ENCODE results near the gene GFI1.
"Not testable (repeated sequence)": the region's sequence is repeated elsewhere in the genome, so short reads cannot be mapped to it uniquely, and the experiment has no call there.

Gene GFI1

GRCh38 chr1:92465256-92465647 lies 21.5 kb downstream of the GFI1 start:
- DNase-seq (ENCODE audit: low read depth), result no peak

DNA sequence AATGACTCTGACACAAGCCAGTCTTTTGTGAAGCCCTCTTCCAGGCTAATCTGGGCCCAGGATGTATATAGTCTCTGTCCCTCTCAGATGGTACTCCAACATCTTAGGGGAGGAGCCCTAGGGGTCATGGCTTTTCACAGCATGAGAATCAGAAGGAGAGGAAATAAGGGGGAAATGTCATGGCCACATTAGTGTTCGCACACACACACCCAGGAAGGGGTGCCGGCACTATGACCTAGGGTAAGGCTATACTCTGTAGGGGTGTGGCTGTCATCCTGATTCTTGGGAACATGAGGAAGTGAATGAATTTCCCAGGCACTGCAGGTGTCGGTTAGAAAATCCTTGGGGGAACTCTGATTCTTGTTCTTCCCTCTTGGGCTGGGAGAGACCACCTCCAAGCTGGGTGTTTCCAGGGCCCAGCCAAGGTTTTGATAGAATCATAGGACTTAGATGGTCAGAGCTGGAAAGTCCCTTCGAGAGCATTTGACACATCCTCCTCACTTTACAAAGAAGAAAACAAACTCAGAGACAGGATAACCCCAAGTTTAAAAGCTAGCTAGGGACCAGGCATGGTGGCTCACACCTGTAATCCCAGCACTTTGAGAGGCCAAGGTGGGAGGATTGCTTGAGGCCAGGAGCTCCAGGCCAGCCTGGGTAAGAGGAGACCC lies 22.0 kb downstream of the GFI1 start:
- DNase-seq (ENCODE audit: low read depth), result no peak

DNA sequence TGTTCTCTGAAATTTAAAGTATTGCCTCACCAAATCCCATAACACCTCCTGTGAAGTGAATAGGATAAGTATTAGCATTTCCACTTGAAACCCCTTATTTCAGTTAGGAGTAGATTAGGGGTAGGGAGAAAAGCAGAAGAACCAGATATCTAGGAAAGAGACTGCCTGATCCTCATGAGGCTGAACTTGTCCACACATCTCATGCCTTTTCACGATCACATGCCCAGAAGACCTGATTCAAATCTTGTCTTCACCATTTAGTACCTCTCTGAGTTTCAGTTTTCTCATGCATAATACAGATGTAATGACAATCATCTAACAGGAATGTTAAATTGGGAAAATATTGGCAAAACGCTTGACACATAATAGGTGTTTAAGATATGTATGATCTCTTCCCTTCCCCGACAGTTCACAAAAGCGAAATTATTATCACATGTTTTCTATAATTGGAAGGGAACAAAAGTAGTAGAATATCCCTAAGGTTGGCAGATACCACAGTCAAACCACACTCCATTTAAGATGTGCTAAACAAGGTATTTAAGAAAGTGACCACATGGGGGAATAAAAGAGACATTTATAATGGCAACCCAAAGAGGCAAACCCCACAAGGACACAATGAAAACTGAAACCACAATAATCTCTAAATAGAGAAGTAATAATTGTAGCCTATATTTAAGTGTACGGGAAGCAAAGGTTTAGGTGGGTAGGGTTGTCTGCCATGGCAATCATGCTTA lies 25.2 kb downstream of the GFI1 start:
- no peak for DNase-seq (ENCODE audit: low read depth)

GRCh38 chr1:92459871-92460320 lies 26.8 kb downstream of the GFI1 start:
- no peak for DNase-seq (ENCODE audit: low read depth)

DNA sequence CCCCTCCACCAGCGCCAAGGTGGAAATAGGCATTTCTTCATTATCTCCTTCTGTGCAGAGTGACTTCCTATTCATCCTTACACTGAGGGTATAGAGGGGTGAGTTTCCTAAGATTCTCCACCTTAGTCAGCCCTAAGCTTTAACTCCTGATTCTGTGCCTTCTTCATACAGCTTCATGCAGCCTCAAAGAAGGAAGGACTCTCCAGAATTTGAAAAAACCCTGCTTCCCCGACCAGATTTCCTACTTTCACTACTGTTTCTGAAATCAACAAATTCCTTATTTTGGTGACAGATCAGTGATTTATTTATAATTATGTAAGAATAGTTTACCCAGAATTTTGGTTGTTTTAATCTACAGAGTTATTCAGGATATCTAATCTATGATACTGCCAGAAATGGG lies 28.6 kb downstream of the GFI1 start:
- DNase-seq (ENCODE audit: low read depth), result no peak

DNA sequence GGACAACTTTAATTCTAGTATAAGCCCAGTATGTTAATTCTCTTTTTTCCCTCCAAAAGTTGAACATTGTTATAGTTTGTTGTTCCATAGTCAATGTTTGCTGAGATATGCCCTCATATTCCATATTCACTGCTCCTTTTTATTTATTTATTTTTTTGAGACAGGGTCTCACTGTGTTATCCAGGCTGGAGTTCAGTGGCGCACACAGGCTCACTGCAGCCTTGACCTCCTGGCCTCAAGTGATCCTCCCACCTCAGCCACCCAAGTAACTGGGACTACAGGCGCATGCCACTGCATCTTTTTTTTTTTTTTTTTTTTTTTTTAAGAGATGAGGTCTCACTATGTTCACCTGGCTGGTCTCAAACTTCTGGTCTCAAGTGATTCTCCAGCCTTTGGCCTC lies 38.7 kb downstream of the GFI1 start:
- no peak for DNase-seq (ENCODE audit: low read depth)

GRCh38 chr1:92447033-92447681 lies 39.6 kb downstream of the GFI1 start:
- DNase-seq (ENCODE audit: low read depth), result no peak

GRCh38 chr1:92446546-92446945 lies 40.2 kb downstream of the GFI1 start:
- DNase-seq (ENCODE audit: low read depth), result no peak

GRCh38 chr1:92445865-92446264 lies 40.9 kb downstream of the GFI1 start:
- no peak for DNase-seq (ENCODE audit: low read depth)

DNA sequence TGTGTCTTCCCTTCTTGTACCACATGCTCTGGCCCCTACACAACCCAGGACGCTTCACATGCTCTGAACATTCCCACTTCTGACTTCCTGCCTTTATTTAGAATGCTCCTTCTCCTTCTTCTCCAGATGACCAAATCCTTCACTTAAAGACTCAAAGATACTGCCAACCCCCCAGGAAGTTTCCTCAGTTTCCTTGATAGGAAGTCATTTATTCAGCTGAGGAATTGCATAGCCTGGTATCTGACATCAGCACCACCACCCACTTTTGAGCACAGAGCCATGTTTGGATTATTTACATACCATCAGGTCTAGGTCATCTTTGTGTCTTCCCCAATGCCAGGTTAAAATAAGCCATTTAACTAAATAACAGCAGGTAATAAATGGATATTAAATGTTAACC lies 42.4 kb downstream of the GFI1 start:
- no peak for DNase-seq (ENCODE audit: low read depth)

GRCh38 chr1:92443893-92444292 lies 42.8 kb downstream of the GFI1 start:
- no peak for DNase-seq (ENCODE audit: low read depth)

DNA sequence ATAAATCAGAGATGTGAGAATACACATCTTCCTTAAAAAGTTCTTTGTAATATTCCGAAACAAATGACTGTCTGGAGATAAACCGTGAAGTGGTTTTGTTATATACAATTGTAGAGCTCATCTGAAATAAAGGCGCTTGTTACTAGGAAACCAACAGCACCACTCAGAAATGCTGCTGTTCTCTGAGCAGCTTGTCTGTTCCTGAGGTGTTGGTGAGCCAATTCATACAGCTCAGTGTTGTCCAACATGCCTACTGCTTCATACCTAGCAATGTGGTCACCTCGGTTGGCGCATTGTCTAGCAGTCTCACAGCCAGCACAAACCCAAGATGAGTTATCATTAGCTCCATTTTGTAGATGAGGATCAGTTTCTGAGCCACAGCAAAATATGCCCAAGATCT lies 44.4 kb downstream of the GFI1 start:
- DNase-seq (ENCODE audit: low read depth), result no peak

- no peak for DNase-seq (ENCODE audit: low read depth)
These were observed 44.9 kb downstream of the GFI1 start for GRCh38 chr1:92441697-92442342.

DNA sequence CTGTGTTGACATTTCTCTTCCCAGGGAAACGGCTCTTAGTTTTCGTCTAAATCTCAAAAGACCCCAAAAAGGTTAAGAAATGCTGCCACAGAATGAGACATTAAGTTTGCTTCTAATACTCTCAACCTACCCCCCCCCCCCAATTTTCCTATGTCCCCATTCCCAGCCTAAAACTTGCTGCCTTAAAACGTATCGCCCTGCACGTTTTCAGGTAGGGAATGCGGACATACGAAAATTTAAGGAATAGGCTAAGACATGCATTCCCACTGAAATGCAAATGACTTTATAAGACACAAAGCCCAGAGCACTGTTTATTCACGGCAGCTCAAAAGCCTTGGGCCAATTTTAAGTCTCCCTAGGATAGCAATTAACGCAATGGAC lies 45.4 kb downstream of the GFI1 start:
- no peak for DNase-seq (ENCODE audit: low read depth)

DNA sequence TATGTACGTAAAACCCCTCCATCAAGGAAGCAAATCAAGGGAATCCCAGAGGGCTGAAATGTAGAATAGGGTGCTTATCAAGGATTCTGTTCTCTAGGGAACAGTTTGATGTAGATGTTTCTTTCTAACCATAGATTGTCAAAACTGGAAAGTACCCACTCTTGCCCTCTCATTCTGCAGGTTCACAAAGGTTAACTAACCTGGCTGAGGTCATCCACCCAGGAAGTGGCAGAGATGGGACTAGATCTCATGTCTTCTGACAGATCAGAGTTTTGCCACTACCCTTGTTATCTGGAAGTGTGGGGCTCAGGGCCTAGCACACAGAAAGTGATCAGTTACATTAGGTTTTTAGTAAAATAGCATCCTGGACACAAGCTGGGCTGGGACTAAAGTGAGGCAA lies 47.4 kb downstream of the GFI1 start:
- DNase-seq (ENCODE audit: low read depth), result no peak

GRCh38 chr1:92434572-92434971 lies 52.2 kb downstream of the GFI1 start:
- not testable (repeated sequence) for DNase-seq (ENCODE audit: low read depth)

- DNase-seq (ENCODE audit: low read depth), result no peak
These were observed 56.7 kb downstream of the GFI1 start for GRCh38 chr1:92430030-92430429.

DNA sequence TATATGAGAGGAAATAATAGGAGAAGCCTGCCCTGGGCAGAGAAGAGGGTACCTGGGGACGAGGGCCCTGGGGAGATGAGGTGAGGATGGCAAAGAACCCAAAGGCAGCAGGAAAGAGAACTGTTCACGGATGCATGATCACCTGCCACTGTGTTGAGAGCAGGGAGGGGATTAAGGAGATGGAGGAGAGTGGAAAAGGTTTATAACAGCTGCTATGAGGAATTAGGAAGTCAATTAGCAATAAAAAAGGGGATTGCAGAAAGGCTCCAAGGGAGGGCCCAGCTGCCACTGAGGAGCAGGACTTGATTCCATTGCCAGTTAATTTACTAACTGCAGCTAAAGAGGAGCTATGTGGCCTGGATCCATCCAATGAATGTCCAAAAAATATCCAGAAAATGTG lies 61.1 kb downstream of the GFI1 start:
- DNase-seq (ENCODE audit: low read depth), result no peak
